OCI-LY1 (cell line): ENCODE measurements around the gene ADCYAP1R1.

ENCODE experiments used
- CTCF ChIP-seq: fragments of 200-600 bp; sonication (generic), shearing (Covaris generic); IDR thresholded peaks from 2 replicates; pipeline ENCODE4 v1.5.1; 2017; ENCODE audit warnings: mild to moderate bottlenecking, antibody characterized with exemption, low read length, moderate library complexity, mixed read lengths
- EZH2 ChIP-seq: fragments of 200-600 bp; sonication (generic), shearing (Covaris generic); IDR thresholded peaks from 2 replicates; pipeline ENCODE4 v1.8.0; 2017; ENCODE audit warnings: borderline replicate concordance, mixed run types, mild to moderate bottlenecking, antibody characterized with exemption, low read length, moderate library complexity, mixed read lengths

GRCh38 chr7:31073326-31074119, 21.4 kb downstream of the ADCYAP1R1 start:
- TF ChIP-seq CTCF (no peak), EZH2 (no peak)
